H9 (cell line): ENCODE measurements around the gene TMEM204. TPM values are rescaled to one million over a fixed set of nuclear protein-coding genes. Genes with fewer than 3 reads are reported as not detected.

ENCODE experiments used
- DNase-seq: peaks from one replicate; pipeline ENCODE4 v3.0.0-alpha.2; 2017
- H2AFZ ChIP-seq: one replicate; pipeline ENCODE4 v1.6.1; 2013; ENCODE audit warnings: mild to moderate bottlenecking, low read length, control low read depth, moderate library complexity
- H2AK5ac ChIP-seq: 2 replicates; pipeline ENCODE4 v1.6.1; 2013; ENCODE audit warnings: low read length, control low read depth, mixed read lengths; ENCODE audit not compliant: insufficient read length
- H2BK120ac ChIP-seq: one replicate; pipeline ENCODE4 v1.6.1; 2013; ENCODE audit warnings: low read depth, mild to moderate bottlenecking, low read length, control low read depth, inconsistent platforms; ENCODE audit not compliant: poor library complexity, severe bottlenecking
- H2BK12ac ChIP-seq: 2 replicates; pipeline ENCODE4 v1.6.1; 2013; ENCODE audit warnings: low read length, control low read depth, mixed read lengths, low read depth; ENCODE audit not compliant: insufficient read length
- H2BK15ac ChIP-seq: 2 replicates; pipeline ENCODE4 v1.6.1; 2013; ENCODE audit warnings: low read depth, low read length, control low read depth
- H2BK20ac ChIP-seq: one replicate; pipeline ENCODE4 v1.6.1; 2013; ENCODE audit warnings: low read depth, mild to moderate bottlenecking, low read length, control low read depth, inconsistent platforms; ENCODE audit not compliant: poor library complexity, severe bottlenecking
- H2BK5ac ChIP-seq: 2 replicates; pipeline ENCODE4 v1.6.1; 2013; ENCODE audit warnings: low read length, control low read depth, mixed read lengths; ENCODE audit not compliant: insufficient read length
- H3K14ac ChIP-seq: 2 replicates; pipeline ENCODE4 v1.6.1; 2013; ENCODE audit warnings: low read length, control low read depth; ENCODE audit not compliant: insufficient read depth
- H3K18ac ChIP-seq: 2 replicates; pipeline ENCODE4 v1.6.1; 2013; ENCODE audit warnings: low read depth, mild to moderate bottlenecking, mixed read lengths, low read length, control low read depth; ENCODE audit not compliant: insufficient read length
- H3K23ac ChIP-seq: 2 replicates; pipeline ENCODE4 v1.6.1; 2013; ENCODE audit warnings: low read length, control low read depth, mixed read lengths, low read depth; ENCODE audit not compliant: insufficient read length
- H3K23me2 ChIP-seq: 2 replicates; pipeline ENCODE4 v1.6.1; 2013; ENCODE audit warnings: low read depth, mild to moderate bottlenecking, mixed read lengths, low read length, control low read depth; ENCODE audit not compliant: insufficient read length, poor library complexity, severe bottlenecking
- H3K27ac ChIP-seq: 2 replicates; pipeline ENCODE4 v1.5.1; 2013; ENCODE audit warnings: low read length, control low read depth, mixed read lengths, low read depth; ENCODE audit not compliant: insufficient read length
- H3K27me3 ChIP-seq: 2 replicates; pipeline ENCODE4 v1.6.1; 2013; ENCODE audit warnings: low read length, control low read depth, inconsistent platforms; ENCODE audit not compliant: insufficient read depth
- H3K4ac ChIP-seq: 2 replicates; pipeline ENCODE4 v1.6.1; 2013; ENCODE audit warnings: low read depth, mild to moderate bottlenecking, control low read depth, inconsistent platforms, low read length, moderate library complexity
- H3K4me1 ChIP-seq: 2 replicates; pipeline ENCODE4 v1.6.1; 2013; ENCODE audit warnings: low read length, control low read depth, inconsistent platforms; ENCODE audit not compliant: insufficient read depth
- H3K4me2 ChIP-seq: 2 replicates; pipeline ENCODE4 v1.6.1; 2013; ENCODE audit warnings: low read length, control low read depth, mixed read lengths; ENCODE audit not compliant: insufficient read length, insufficient read depth
- H3K56ac ChIP-seq: 2 replicates; pipeline ENCODE4 v1.6.1; 2013; ENCODE audit warnings: low read depth, mild to moderate bottlenecking, mixed read lengths, low read length, control low read depth; ENCODE audit not compliant: insufficient read length
- H3K79me1 ChIP-seq: 2 replicates; pipeline ENCODE4 v1.6.1; 2013; ENCODE audit warnings: low read depth, mild to moderate bottlenecking, moderate library complexity, low read length, control low read depth, inconsistent platforms; ENCODE audit not compliant: insufficient read depth, poor library complexity, severe bottlenecking
- H3K79me2 ChIP-seq: 2 replicates; pipeline ENCODE4 v1.6.1; 2013; ENCODE audit warnings: low read length, control low read depth, inconsistent platforms; ENCODE audit not compliant: insufficient read depth
- H3K9ac ChIP-seq: 2 replicates; pipeline ENCODE4 v1.6.1; 2013; ENCODE audit warnings: low read length, control low read depth, mixed read lengths; ENCODE audit not compliant: insufficient read length; ENCODE audit errors: extremely low read depth
- H3K9me3 ChIP-seq: one replicate; pipeline ENCODE4 v1.6.1; 2013; ENCODE audit warnings: low read depth, low read length, inconsistent platforms; ENCODE audit not compliant: control insufficient read depth
- H3T11ph ChIP-seq: one replicate; pipeline ENCODE4 v1.6.1; 2013; ENCODE audit warnings: mild to moderate bottlenecking, low read length, control low read depth, inconsistent platforms
- H4K20me1 ChIP-seq: one replicate; pipeline ENCODE4 v1.6.1; 2013; ENCODE audit not compliant: control insufficient read depth, insufficient read length, insufficient read depth
- H4K5ac ChIP-seq: 2 replicates; pipeline ENCODE4 v1.6.1; 2013; ENCODE audit warnings: low read depth, mild to moderate bottlenecking, mixed read lengths, low read length, control low read depth; ENCODE audit not compliant: insufficient read length
- H4K8ac ChIP-seq: replicated peaks from 2 replicates; pipeline ENCODE4 v1.6.1; 2013; ENCODE audit warnings: low read length, control low read depth, mixed read lengths, low read depth; ENCODE audit not compliant: insufficient read length
- H4K91ac ChIP-seq: 2 replicates; pipeline ENCODE4 v1.6.1; 2013; ENCODE audit warnings: low read depth, mild to moderate bottlenecking, moderate library complexity, mixed read lengths, low read length, control low read depth; ENCODE audit not compliant: insufficient read length
- H3K27ac Mint-ChIP-seq, 3 experiments: 2 replicates in 2 of 3; 3 replicates in 1 of 3; pipeline ENCODE4 v1.8.0; 2020 to 2021; ENCODE audit warnings: mixed read lengths in 3 of 3, mild to moderate bottlenecking in 1 of 3, moderate library complexity in 1 of 3
- H3K27me3 Mint-ChIP-seq: 2 replicates; pipeline ENCODE4 v1.8.0; 2021; ENCODE audit warnings: low read depth, mild to moderate bottlenecking, moderate library complexity, mixed read lengths
- H3K36me3 Mint-ChIP-seq, 3 experiments: 2 replicates in 2 of 3; 3 replicates in 1 of 3; pipeline ENCODE4 v1.8.0; 2020 to 2021; ENCODE audit warnings: low read depth in 3 of 3, mixed read lengths in 3 of 3; ENCODE audit not compliant: insufficient read depth in 1 of 3
- H3K4me1 Mint-ChIP-seq, 2 experiments: 2 replicates each; pipeline ENCODE4 v1.8.0; 2020; ENCODE audit warnings: mixed read lengths in 2 of 2
- H3K4me3 Mint-ChIP-seq, 2 experiments: 2 replicates in 1 of 2; 3 replicates in 1 of 2; pipeline ENCODE4 v1.8.0; 2020 to 2021; ENCODE audit warnings: mild to moderate bottlenecking in 2 of 2, mixed read lengths in 2 of 2, moderate library complexity in 1 of 2
- H3K9me3 Mint-ChIP-seq, 2 experiments: 2 replicates in 1 of 2; 3 replicates in 1 of 2; pipeline ENCODE4 v1.8.0; 2020; ENCODE audit warnings: mild to moderate bottlenecking in 2 of 2, mixed read lengths in 2 of 2, moderate library complexity in 1 of 2
- CTCF ChIP-seq: fragments of 200-600 bp; sonication (generic); conservative IDR thresholded peaks from 3 replicates; pipeline ENCODE4 v1.8.0; 2021; ENCODE audit warnings: antibody characterized with exemption, mild to moderate bottlenecking
- WGBS: extraction: QIAGEN DNeasy Blood & Tissue Kit; methylation state at CpG from one replicate; pipeline ENCODE4 v1.1.7; 2013; ENCODE audit warnings: missing lambda C conversion rate, low lambda C conversion rate, mixed read lengths; ENCODE audit not compliant: insufficient read length; ENCODE audit errors: extremely low coverage; 5-methylcytosine and 5-hydroxymethylcytosine counted together
- total RNA-seq: library from RNA; stranded (reverse); gene quantifications from 2 replicates; pipeline ENCODE4 v1.2.1, GENCODE V29; 2021

TMEM204 gene
- total RNA-seq, 1 experiment from 2014 or later: not detected

GRCh38 chr16:1508494-1509187 lies 24.8 kb upstream of the TMEM204 start:
- Histone ChIP-seq H3K9me3 (no peaks in the 10 kb centered on the region), H3K56ac (no peak overlapping the region), H3K27me3 (no peaks in the 10 kb centered on the region), H3K27ac (no peak overlapping the region), H2BK12ac (no peak overlapping the region), H2AFZ (no peak overlapping the region), H3K4me2 (no peak overlapping the region), H3T11ph (no peak overlapping the region), H3K4ac (no peak overlapping the region), H2BK20ac (no peak overlapping the region), H2AK5ac (no peak overlapping the region), H4K20me1 (no peaks in the 10 kb centered on the region), H4K91ac (no peak overlapping the region), H2BK5ac (no peak overlapping the region), H2BK15ac (no peak overlapping the region), H4K8ac (no peak overlapping the region), H3K9ac (no peak overlapping the region), H3K23ac (no peak overlapping the region), H3K79me1 (no peaks in the 10 kb centered on the region), H4K5ac (no peak overlapping the region), H3K14ac (no peak overlapping the region), H3K4me1 (no peaks in the 10 kb centered on the region), H3K18ac (no peak overlapping the region), H3K79me2 (no peaks in the 10 kb centered on the region), H3K23me2 (no peaks in the 10 kb centered on the region), H2BK120ac (no peak overlapping the region)
- H3K27me3 Mint-ChIP-seq: no peaks in the 10 kb centered on the region; the same call in 1 of the 2 replicates
- H3K36me3 Mint-ChIP-seq: peaks cover 7 to 43% (median 34%) of the 10 kb centered on the region in 3 experiments; a peak in 6 of 7 replicates
- TF ChIP-seq CTCF: no peak
- no peaks in the 10 kb centered on the region for H3K4me1 Mint-ChIP-seq
- H3K4me3 Mint-ChIP-seq: no peak overlapping the region
- peaks cover 0 to 3% of the 10 kb centered on the region in 2 experiments; a peak in 1 of 5 replicates for H3K9me3 Mint-ChIP-seq
- DNase-seq: no peak
- no CpG with 5 or more reads among the region's 24 CpGs for WGBS
- no peak overlapping the region for H3K27ac Mint-ChIP-seq
